Fibroblast of skin of left quadriceps (primary cell): ENCODE measurements around the gene SPOP.
"Not testable (repeated sequence)": the region's sequence is repeated elsewhere in the genome, so short reads cannot be mapped to it uniquely, and the experiment has no call there.

Experiments
- DNase-seq, 2 experiments: peaks; one replicate each; pipeline ENCODE4 v3.0.0-alpha.2; 2013; ENCODE audit warnings: low read depth in 2 of 2

SPOP gene

GRCh38 chr17:49677933-49678847 lies at the start of gene SPOP:
Gene SPOP, minus strand, starts transcription at chr17:49678097. Its CDS starts 55,287 bp downstream, at chr17:49622810.
- peak; percentile 99 for DNase-seq

DNA sequence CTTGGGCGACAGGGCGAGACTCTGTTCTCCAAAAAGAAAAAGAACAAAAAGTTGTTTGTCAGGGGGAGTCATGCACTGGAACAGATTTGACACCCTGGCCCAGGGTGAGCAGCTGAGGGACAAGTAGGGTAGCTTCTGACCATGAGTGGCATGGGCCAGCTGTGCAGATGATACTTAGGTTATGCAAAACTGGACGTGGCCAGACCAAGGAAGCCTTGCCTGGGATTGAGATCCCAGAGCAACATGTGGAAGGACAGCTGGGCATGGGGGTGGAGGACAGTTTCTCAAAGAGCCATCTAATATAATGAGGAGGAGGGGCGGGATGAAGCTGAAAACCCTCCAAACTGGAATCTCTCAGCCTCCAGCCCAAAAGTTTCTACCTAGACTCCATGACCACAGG lies 49.5 kb upstream of the SPOP start:
- no peak for DNase-seq

- no peak for DNase-seq
These were observed 47.7 kb upstream of the SPOP start for GRCh38 chr17:49725452-49726130.

- not testable (repeated sequence) for DNase-seq
These were observed 46.7 kb upstream of the SPOP start for GRCh38 chr17:49724552-49724951.

GRCh38 chr17:49723423-49723822 lies 45.5 kb upstream of the SPOP start:
- DNase-seq: no peak

DNA sequence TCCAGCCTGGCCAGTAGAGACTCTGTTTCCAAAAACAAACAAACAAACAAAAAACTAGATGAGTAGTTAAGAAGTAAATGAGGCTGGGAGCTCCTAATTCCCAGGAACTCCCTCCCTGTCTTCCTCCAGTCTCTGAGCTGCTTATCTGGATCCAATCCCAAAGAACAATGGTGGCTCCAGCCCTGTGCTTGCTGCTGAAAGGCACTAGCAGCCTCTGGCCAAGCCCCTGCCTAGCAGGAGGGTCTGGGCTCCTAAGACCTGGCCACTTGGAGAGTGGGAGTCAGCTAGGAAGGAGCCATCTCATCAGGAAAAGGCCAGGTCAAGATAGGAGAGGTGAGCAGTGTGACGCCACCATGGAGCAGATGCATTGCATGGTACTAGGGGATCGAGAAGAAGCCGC lies 44.2 kb upstream of the SPOP start:
- DNase-seq: no peak

GRCh38 chr17:49717371-49717861 lies 39.5 kb upstream of the SPOP start:
- DNase-seq: no peak

GRCh38 chr17:49716668-49717364 lies 38.9 kb upstream of the SPOP start:
- no peak for DNase-seq

GRCh38 chr17:49715717-49716279 lies 37.9 kb upstream of the SPOP start:
- DNase-seq: no peak

- no peak for DNase-seq
These were observed 37.3 kb upstream of the SPOP start for GRCh38 chr17:49715216-49715615.

GRCh38 chr17:49708515-49709183 lies 30.8 kb upstream of the SPOP start:
- no peak for DNase-seq

DNA sequence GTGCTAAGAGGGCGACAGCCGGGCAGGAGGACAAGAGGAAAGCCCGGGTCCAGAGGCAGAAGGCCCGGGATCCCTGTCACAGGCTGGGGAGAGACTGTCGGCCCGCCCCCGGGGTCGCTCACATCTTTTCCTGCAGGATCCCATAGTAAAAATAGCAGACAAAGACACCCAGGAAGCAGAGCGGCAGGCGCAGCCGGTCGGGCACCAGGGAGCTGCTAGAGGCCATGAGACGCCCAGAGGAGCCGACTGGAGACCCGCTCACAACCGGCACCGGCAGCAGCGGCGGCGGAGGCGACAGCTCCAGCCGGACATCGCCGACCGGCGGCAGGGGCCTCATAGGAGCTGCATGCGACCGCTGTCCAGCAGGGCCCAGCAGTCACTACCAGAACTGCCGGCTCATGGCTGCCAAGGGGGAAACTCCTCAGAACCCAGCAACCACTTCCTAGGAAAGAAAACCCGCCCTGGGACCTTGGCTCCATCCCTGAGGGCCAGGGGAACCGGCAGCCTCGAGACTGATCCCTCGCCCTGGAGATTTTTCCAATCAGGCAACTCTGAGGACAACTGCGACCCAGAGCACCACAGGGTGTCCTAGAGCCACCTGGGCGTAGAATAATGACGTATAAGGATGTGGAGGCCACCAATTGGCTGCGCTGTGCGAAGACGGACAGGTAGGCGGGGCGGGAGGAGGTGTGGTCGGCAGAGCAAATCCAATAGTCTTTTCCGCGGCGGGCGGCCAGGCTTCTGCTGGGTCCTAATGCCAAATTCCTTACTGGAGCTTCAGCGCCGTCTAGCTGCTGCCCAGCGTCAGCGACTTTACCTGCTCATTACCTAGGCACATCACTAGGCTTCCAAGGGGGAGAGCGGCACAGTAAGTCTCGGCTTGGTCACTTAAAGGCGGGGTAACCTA lies 30.0 kb upstream of the SPOP start, which contains the start of gene SLC35B1:
SLC35B1 (minus strand) TSS at position 357 of the 907 bp plus-strand sequence; CDS start at position 226, 131 bp downstream.
- DNase-seq: peak; percentile 97 to 98

GRCh38 chr17:49707246-49707607 lies 29.3 kb upstream of the SPOP start:
- no peak for DNase-seq

- no peak for DNase-seq
These were observed 27.4 kb upstream of the SPOP start for GRCh38 chr17:49705254-49705653.

DNA sequence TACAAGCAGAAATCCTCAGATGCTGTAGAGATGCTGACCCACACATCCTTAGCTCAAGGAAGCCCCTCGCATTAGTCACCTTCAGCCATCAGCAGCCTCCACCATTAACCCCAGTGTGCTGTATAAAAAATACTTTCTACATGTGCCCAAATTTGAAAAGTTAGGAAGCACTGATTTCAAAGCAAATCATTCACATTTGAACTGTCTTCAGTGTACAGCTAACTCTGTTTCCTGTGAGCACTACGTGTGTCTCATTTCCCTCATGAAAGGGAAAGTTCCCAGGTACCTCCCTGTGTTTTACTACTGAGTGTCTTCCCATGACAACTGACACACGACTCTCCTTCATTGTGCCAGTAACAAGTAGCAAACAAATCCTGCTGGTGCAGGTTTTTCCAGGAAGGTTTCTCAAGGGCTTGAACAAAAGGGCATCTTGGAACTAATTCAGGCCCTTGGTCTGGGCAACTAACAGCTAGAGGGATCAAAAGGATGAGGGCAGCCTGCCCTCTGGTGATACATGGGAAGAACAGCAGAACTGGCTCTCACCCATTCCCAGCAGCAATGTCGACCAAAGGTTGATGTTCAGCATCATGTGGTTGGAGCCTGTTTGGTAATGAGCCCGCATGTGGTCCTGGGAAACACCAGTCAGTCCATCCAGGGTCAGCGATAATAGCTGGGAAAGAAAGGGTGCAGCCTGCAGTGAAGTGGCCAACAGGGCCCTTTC lies 25.8 kb upstream of the SPOP start:
- DNase-seq: no peak

- no peak for DNase-seq
These were observed 23.1 kb upstream of the SPOP start for GRCh38 chr17:49700960-49701359.

GRCh38 chr17:49699966-49700575 lies 22.2 kb upstream of the SPOP start:
- DNase-seq: no peak

GRCh38 chr17:49698005-49698404 lies 20.1 kb upstream of the SPOP start:
- DNase-seq: no peak

DNA sequence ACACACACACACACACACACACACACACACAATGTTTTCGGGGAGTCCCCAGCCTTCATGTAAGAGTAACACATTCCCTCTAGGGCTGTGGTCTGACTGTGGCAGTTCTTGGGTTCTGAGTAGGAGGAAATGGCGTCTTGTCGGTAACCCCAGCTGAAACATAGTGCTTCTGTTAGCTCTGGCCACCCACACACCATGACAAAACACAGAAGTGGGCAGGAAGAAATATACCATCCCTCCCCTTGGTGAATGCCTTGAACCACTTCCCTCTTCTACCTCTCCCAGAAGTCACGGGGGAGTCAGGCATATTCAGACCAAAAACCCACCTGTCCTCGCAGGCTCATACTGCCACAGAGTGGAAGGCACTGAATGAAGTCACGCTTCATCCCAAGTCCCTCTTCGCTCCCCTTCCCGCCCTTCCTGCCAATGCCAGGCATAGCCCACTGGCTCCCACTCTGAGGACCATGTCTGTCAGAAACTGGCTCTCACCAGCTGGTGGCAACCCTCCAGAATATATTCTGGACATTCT lies 18.4 kb upstream of the SPOP start:
- DNase-seq: no peak
